CD4-positive, alpha-beta T cell treated with Interleukin-17A for 1 hour (primary cell): ENCODE measurements around the gene ERGIC2.
"Not testable (repeated sequence)": the region's sequence is repeated elsewhere in the genome, so short reads cannot be mapped to it uniquely, and the experiment has no call there.

Experiments
- DNase-seq: peaks from one replicate; pipeline ENCODE4 v3.0.0-alpha.2; 2020

The ERGIC2 gene

GRCh38 chr12:29290475-29290874, 90.5 kb downstream of the ERGIC2 start:
- not testable (repeated sequence) for DNase-seq

- DNase-seq, result no peak
Observed at GRCh38 chr12:29288031-29288430, 92.9 kb downstream of the ERGIC2 start.

- DNase-seq, result no peak
Observed at GRCh38 chr12:29287622-29288021, 93.3 kb downstream of the ERGIC2 start.
